GM23338 (cell line): ENCODE measurements around the gene LAPTM5. TPM values are rescaled to one million over a fixed set of nuclear protein-coding genes. Genes with fewer than 3 reads are reported as not detected.

ENCODE experiments used
- CREB1 ChIP-seq: fragments of 250-450 bp; sonication (Bioruptor Pico); IDR thresholded peaks from 2 replicates; pipeline ENCODE4 v1.5.0; 2020; ENCODE audit warnings: low read depth, mild to moderate bottlenecking, moderate library complexity
- ETS1 ChIP-seq: IDR thresholded peaks from 2 replicates; pipeline ENCODE4 v1.6.1; 2016; ENCODE audit warnings: antibody characterized with exemption
- EZH2phosphoT487 ChIP-seq: fragments of 200-600 bp; sonication (generic); IDR thresholded peaks from one replicate; pipeline ENCODE4 v1.8.1; 2018; ENCODE audit warnings: antibody characterized with exemption; ENCODE audit not compliant: unreplicated experiment
- JUNB ChIP-seq: IDR thresholded peaks from one replicate; pipeline ENCODE4 v1.6.1; 2016; ENCODE audit warnings: antibody characterized with exemption; ENCODE audit not compliant: unreplicated experiment
- NANOG ChIP-seq: IDR thresholded peaks from 2 replicates; pipeline ENCODE4 v1.6.1; 2016; ENCODE audit warnings: antibody characterized with exemption, borderline replicate concordance
- POLR2AphosphoS5 ChIP-seq: IDR thresholded peaks from 2 replicates; pipeline ENCODE4 v1.6.1; 2016; ENCODE audit warnings: antibody characterized with exemption, low read depth
- REST ChIP-seq: IDR thresholded peaks from one replicate; pipeline ENCODE4 v1.6.1; 2018; ENCODE audit warnings: antibody characterized with exemption; ENCODE audit not compliant: unreplicated experiment
- STAT1 ChIP-seq: IDR thresholded peaks from one replicate; pipeline ENCODE4 v1.6.1; 2016; ENCODE audit warnings: antibody characterized with exemption; ENCODE audit not compliant: unreplicated experiment
- ZNF331 ChIP-seq: fragments of 250-450 bp; sonication (Bioruptor Pico); IDR thresholded peaks from 2 replicates; pipeline ENCODE4 v1.5.0; 2020; ENCODE audit warnings: low read depth, mild to moderate bottlenecking, moderate library complexity
- ZNF462 ChIP-seq: fragments of 250-450 bp; sonication (Bioruptor Pico); IDR thresholded peaks from 2 replicates; pipeline ENCODE4 v1.5.0; 2020; ENCODE audit warnings: mild to moderate bottlenecking, moderate library complexity
- polyA plus RNA-seq: library from polyadenylated mRNA; unstranded; fragments of >200 nt; fragmentation: Nextera tagmentation; extraction: Ambion mirVana; gene quantifications from 2 replicates; pipeline ENCODE4 v1.2.1, GENCODE V29; 2016
- total RNA-seq: library from RNA; depleted of rRNA; stranded (reverse); fragments of >200 nt; shearing (Covaris generic); gene quantifications from 2 replicates; pipeline ENCODE4 v1.2.3, GENCODE V29; 2014

LAPTM5 gene
- total and polyA plus RNA-seq, 2 experiments from 2014 or later, result 0.21 TPM; not detected in 1

DNA sequence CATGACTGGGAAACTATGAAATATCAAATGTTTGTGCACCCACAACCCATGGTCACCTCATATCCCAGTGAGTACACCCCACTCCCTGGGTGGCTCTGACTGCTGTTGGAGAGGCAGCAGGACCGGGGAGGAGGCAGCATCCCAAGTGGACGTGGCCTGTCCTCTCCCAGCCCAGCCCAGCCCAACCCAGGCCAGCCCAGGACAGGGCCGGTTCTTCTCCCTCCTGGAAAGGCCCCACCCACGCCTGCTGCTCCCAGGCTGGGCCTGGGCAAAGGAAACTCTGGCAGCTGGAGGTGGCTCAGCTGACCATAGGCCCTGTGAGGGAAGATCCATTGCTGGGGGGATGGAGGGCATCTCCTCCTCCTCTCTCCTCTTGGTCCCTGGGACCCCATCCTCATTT lies 53.3 kb downstream of the LAPTM5 start (continued):
- TF ChIP-seq ZNF462 (CRISPR knock-in tag), result no peak
- no peak for TF ChIP-seq EZH2phosphoT487
- no peak for TF ChIP-seq REST
- TF ChIP-seq NANOG, result no peak
- TF ChIP-seq STAT1, result no peak
- no peak for TF ChIP-seq JUNB
- no peak for TF ChIP-seq ZNF331
- TF ChIP-seq CREB1 (CRISPR knock-in tag), result no peak
- no peak for TF ChIP-seq POLR2AphosphoS5
- TF ChIP-seq ETS1, result no peak
